Measurements from ENCODE around the gene MCOLN2.

- TF ChIP-seq MAX (IDR thresholded peaks at IDR 0.05), result no peak
- TF ChIP-seq YY1 (IDR thresholded peaks at IDR 0.05), result no peak
- no peak for TF ChIP-seq CTCF (IDR thresholded peaks at IDR 0.05; ENCODE audit: low read depth, low read length, missing input control)
- no peak for TF ChIP-seq FOXA1 (IDR thresholded peaks at IDR 0.05)
- TF ChIP-seq GABPA (IDR thresholded peaks at IDR 0.05 in 1 of 2, conservative IDR thresholded peaks at IDR 0.05 in 1 of 2), result no peak
- TF ChIP-seq JUND (IDR thresholded peaks at IDR 0.05), result no peak
- no peak for TF ChIP-seq RAD21 (IDR thresholded peaks at IDR 0.05)
Measured at GRCh38 chr1:85042413-85042812, 45.5 kb upstream of the MCOLN2 start.
